Spleen (tissue), 7 donors: ENCODE results near the gene RAD54L.
"Not testable (repeated sequence)": the region's sequence is repeated elsewhere in the genome, so short reads cannot be mapped to it uniquely, and the experiment has no call there.

ENCODE experiments used
- POLR2A ChIP-seq, 3 donors: fragments of 450-650 bp; IDR thresholded peaks; one replicate each; pipeline ENCODE4 v1.5.1; 2017; ENCODE audit warnings: antibody characterized with exemption in 3 of 3, mild to moderate bottlenecking in 1 of 3
- POLR2AphosphoS5 ChIP-seq, 3 donors: sonication (generic); formaldehyde crosslinking; IDR thresholded peaks; one replicate each; pipeline ENCODE4 v1.5.1; 2017; ENCODE audit warnings: antibody characterized with exemption in 3 of 3
- TF ChIP-seq, protein P1 (sequence below), 11 experiments: fragments of 200-600 bp in 7 of 11; fragments of 450-650 bp in 4 of 11; sonication (generic) in 4 of 11; IDR thresholded peaks in 8 of 11; conservative IDR thresholded peaks in 3 of 11; 1 replicate in 7 of 11; 2 replicates in 4 of 11; pipeline versions ENCODE4 v1.4.0 to v1.8.0; 2016 to 2021; ENCODE audit warnings: antibody characterized with exemption in 11 of 11, inconsistent platforms in 4 of 11, mild to moderate bottlenecking in 1 of 11
- donor health status: DM: no; HTN: no; CAD: no; lungs with moderate emphysema.
- donor health status: DM: no; HTN: no; CAD: no.
- donor health status: DM: no; HTN: no; CAD: no.

DNA sequence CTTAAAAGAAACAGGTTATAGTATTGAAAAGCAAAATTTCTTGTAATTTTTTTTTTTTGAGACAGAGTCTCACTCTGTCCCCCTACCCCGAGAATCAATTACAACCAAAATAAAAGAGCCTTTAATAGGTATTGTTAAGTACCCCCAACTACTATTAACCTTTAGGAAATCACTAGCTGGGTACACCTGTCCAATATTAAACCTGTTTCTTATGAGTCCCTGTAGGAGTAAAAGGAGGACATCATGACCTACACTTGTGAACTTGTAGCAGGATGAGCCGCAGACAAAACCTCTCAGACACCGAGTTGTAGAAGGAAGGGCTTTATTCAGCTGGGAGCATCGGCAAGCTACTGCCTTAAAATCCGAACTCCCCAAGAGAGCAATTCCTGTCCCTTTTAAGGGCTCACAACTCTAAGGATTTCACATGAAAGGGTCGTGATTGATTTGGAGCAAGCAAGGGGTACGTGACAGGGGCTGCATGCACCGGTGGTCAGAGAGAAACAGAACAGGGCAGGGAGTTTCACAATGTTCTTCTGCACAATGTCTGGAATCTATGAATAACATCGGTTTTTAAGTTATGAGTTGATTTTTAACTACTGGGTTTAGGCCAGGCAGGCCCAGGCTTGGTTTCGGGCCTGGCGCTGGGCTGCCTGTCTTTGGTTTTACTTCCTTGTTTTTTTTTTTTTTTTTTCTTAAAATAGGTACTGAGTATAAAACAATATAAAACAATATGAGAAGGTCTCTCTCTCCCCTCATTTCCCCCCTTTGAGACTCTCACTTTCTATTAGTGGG lies 77.9 kb downstream of the RAD54L start:
- TF ChIP-seq POLR2A, POLR2AphosphoS5 (IDR thresholded peaks at IDR 0.05): not testable (repeated sequence)
- TF ChIP-seq, protein P1, sequence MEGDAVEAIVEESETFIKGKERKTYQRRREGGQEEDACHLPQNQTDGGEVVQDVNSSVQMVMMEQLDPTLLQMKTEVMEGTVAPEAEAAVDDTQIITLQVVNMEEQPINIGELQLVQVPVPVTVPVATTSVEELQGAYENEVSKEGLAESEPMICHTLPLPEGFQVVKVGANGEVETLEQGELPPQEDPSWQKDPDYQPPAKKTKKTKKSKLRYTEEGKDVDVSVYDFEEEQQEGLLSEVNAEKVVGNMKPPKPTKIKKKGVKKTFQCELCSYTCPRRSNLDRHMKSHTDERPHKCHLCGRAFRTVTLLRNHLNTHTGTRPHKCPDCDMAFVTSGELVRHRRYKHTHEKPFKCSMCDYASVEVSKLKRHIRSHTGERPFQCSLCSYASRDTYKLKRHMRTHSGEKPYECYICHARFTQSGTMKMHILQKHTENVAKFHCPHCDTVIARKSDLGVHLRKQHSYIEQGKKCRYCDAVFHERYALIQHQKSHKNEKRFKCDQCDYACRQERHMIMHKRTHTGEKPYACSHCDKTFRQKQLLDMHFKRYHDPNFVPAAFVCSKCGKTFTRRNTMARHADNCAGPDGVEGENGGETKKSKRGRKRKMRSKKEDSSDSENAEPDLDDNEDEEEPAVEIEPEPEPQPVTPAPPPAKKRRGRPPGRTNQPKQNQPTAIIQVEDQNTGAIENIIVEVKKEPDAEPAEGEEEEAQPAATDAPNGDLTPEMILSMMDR (IDR thresholded peaks at IDR 0.05 in 8 of 11, conservative IDR thresholded peaks at IDR 0.05 in 3 of 11) = not testable (repeated sequence)
